GM18511 (cell line): Measurements from ENCODE around the gene FFAR4.
"Not testable (repeated sequence)": the region's sequence is repeated elsewhere in the genome, so short reads cannot be mapped to it uniquely, and the experiment has no call there.

Experiments used
- ATAC-seq: cut with Tn5 transposase; IDR thresholded peaks from one replicate; pipeline ENCODE4 v1.9.1; 2021; ENCODE audit warnings: mild to moderate bottlenecking, moderate library complexity; ENCODE audit not compliant: unreplicated experiment

FFAR4 gene

DNA sequence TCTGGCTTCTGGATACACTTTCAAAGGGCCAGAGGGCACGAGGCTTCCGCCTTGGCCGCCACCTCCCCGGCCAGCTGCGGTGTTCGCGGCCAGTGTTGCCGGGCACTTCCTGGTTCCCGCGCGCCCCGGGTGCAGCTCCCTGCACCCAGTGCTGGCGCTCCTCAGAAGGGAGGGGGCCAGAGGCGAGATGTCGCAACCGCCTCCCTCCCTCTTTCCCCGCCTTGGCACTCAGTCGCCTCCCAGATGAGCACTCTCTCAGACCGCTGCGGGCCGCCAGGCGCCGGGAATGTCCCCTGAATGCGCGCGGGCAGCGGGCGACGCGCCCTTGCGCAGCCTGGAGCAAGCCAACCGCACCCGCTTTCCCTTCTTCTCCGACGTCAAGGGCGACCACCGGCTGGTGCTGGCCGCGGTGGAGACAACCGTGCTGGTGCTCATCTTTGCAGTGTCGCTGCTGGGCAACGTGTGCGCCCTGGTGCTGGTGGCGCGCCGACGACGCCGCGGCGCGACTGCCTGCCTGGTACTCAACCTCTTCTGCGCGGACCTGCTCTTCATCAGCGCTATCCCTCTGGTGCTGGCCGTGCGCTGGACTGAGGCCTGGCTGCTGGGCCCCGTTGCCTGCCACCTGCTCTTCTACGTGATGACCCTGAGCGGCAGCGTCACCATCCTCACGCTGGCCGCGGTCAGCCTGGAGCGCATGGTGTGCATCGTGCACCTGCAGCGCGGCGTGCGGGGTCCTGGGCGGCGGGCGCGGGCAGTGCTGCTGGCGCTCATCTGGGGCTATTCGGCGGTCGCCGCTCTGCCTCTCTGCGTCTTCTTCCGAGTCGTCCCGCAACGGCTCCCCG lies at the start of gene FFAR4:
FFAR4 (plus strand) TSS at position 231 of the 842 bp plus-strand sequence; CDS start at position 287, 56 bp downstream.
- ATAC-seq = no peak

DNA sequence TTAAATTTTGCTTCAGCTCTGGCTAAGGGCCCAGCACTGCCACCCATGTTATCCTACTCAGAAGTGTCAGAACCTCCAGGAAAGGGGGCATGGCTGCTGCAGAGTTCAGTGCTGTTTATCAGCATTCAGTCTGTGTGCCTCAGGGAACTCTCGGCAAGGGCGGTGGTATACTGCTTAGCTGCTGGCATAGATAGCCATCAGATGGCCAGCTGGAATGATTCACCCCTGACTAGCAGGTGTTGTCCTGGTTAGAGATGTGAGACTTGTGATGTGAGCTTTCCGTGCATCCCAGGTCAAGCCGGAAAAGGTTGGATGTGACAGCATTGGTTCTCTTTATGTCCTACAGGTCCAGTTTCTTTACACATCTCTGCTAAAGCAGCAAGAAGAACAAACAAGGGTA lies 47.9 kb upstream of the FFAR4 start:
- no peak for ATAC-seq

- no peak for ATAC-seq
These were observed 31.2 kb upstream of the FFAR4 start for GRCh38 chr10:93535293-93535692.

DNA sequence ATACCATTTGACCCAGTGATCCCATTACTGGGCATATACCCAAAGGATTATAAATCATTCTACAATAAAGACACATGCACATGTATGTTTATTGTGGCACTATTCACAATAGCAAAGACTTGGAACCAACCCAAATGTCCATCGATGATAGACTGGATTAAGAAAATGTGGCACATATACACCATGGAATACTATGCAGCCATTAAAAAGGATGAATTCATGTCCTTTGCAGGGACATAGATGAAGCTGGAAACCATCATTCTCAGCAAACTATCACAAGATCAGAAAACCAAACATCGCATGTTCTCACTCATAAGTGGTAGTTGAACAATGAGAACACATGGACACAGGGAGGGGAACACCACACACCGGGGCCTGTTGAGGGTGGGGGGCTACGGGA lies 25.6 kb upstream of the FFAR4 start:
- not testable (repeated sequence) for ATAC-seq

GRCh38 chr10:93541402-93542357 lies 24.8 kb upstream of the FFAR4 start:
- ATAC-seq = no peak

GRCh38 chr10:93542358-93542791 lies 24.1 kb upstream of the FFAR4 start:
- ATAC-seq = no peak

DNA sequence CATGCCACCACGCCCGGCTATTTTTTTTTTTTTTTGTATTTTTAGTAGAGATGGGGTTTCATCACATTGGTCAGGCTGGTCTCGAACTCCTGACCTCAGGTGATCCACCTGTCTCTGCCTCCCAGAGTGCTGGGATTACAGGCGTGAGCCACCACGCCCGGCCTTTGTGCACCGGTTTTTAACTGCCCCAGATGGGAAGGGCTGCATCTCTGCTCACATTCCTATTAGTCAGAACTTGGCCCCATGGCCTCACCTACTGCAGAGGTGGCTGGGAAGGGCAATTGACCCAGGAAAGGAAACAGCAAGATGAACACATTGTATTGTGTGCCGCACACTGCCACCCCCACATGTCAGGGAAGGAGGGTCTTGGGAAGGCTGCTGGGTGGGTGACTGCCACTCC lies 19.5 kb upstream of the FFAR4 start:
- ATAC-seq = not testable (repeated sequence)

DNA sequence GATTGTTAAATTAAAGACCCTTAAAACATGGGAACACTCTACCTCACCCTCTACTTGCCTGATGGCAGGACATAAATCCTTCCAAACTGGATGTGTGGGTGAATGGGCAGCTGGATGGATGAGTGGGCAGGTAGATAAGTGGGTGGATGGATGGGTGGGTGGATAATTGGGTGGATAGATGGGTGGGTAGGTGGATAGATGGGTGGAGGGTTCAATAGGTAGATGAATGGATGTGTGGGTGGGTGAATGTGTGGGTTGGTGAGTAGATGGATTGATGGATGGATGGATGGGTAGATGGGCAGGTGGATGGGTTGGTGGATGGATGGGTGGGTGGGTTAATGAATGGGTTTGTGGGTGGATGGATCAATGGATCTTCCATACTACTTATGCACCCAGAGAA lies 18.9 kb upstream of the FFAR4 start:
- no peak for ATAC-seq

GRCh38 chr10:93548376-93549071 lies 17.9 kb upstream of the FFAR4 start:
- no peak for ATAC-seq

GRCh38 chr10:93550606-93551005 lies 15.9 kb upstream of the FFAR4 start:
- ATAC-seq = no peak

GRCh38 chr10:93552780-93553179 lies 13.7 kb upstream of the FFAR4 start:
- ATAC-seq = no peak

DNA sequence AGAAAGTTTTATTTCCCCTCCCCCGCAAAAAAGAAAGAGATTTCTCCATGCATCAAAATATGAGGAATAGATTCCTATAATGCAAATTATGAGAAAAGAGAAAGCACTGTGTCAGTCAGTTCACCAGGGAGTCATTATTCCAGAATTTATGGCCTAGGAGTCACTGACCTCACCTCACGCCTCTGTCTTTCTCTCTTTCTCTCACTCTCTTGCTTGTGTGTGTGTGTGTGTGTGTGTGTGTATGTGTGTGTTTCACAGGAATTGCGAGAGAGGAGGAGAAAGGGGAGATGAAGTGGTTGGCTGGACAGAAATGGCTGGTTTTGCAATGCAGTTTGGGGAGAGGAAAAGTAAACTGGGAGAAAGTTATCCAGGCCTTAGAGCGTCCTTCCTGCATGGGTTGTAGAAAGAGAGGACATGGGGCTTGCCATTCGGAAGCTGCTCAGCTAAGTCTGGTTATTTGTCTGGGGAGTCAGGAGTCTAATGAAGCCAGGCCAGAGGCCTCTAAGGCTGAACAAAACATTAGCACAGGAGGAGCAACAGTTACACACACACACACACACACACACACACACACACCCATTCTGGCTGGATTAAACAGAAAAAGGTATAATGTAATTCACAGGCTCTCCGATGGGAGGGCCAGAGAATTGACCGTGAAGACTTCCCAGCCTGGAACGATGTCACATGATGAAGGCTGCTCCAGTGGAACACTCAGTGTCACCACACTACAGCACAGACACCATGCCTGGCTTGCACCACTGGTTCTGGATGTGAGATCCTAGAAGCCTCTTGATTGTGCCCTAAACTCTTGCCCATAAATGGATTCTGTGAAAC lies 12.8 kb upstream of the FFAR4 start:
- no peak for ATAC-seq

- no peak for ATAC-seq
These were observed 12.2 kb upstream of the FFAR4 start for GRCh38 chr10:93554316-93554663.

DNA sequence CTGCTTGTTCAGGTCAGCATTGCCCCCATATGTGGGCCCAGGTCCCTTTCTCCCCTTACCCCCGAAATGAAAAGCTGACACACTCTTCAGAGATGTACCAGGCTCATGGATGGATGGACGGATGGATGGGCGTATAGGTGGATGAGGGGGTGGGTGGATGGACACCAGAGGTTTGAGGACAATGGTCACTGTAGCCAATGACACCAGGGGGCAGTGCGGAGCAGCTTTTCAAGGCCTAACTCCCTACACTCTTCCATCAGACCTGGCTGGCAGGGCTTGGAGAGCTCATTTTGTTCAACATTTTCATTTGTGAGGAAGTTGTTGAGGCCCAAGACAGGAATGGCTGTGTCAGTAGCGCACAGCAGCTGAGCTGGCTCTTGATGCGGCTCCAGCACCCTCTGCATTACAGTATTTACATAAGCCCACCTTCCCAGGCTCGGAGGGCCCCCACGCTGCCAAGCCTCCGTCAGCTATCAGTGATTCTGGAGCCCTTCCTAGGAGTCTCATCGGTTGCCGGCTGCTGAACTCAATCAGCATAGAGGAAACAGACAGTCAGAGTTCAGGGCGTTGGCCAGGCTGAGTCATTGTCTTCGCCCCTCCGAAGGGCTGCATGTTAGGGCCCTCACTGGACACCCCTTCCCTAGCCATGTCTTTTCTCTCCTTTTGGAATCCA lies 11.6 kb upstream of the FFAR4 start:
- ATAC-seq = peak; percentile 58

- no peak for ATAC-seq
These were observed 7.0 kb upstream of the FFAR4 start for GRCh38 chr10:93559490-93559889.

GRCh38 chr10:93560541-93560940 lies 5.9 kb upstream of the FFAR4 start:
- ATAC-seq = no peak

GRCh38 chr10:93565446-93565845 lies 1.0 kb upstream of the FFAR4 start:
- no peak for ATAC-seq

DNA sequence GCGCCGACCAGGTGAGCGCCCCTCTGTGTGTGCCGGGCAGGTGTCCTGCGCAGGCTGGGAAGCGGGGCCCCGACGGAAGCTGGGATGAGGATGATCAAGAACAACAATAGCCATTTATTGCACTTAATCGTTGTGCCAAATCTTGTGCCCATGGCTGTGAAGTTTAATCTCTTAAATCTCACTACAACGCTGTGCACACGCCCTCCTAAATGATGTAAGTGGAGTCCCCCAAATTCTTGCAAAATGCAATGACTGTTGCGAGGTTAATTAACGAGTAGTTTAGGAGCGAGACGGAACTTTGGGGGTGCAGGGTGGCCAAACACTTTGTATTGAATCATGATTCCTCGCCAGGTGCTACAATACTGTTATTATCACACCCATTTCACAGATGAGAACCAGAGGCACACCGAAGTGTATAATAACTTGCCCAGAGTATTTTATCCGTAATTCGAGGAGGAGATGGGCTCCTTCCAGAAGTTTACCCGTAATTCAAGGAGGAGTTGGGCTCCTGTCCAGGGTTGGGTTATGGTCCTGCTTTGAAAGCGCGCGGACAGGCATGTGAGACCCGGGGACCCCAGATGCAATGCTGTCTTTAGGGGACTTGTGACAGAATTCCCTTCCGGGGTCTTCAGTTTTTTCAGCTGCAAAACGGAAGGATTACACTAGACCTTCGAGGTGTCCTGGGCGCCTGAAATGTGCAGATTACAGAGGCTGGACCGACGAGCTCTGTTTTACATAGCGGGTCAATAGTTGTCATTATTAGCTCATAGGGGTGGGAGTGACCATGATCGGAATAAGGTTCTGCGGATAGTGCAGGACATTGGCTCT lies 1.0 kb downstream of the FFAR4 start:
- no peak for ATAC-seq

DNA sequence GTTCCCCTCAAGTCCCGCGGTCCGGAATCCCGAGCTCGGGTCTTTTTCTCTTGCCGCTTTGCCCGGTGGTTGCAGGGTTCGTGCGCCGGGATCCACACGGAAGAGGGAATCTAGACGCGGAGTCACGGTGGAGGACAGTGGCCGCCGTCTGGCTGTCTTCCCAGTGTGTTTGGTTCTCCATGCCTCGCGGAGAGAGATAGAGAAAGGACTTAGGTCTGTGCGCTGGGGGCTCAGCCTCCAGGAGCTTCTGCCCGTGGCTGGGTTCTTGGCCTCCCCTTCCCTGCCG lies 1.6 kb downstream of the FFAR4 start:
- no peak for ATAC-seq
